Stimulated activated CD8-positive, alpha-beta memory T cell treated with anti-CD3 and anti-CD28 coated beads, Interleukin-4, amount 100 ng/mL, for 1 hour (primary cell): ENCODE data around the gene KCNMA1.

ENCODE experiments used
- DNase-seq, 2 donors: peaks; one replicate each; pipeline ENCODE4 v3.0.0-alpha.2; 2020; ENCODE audit warnings: low read depth in 2 of 2, low spot score in 1 of 2

Gene KCNMA1

DNA sequence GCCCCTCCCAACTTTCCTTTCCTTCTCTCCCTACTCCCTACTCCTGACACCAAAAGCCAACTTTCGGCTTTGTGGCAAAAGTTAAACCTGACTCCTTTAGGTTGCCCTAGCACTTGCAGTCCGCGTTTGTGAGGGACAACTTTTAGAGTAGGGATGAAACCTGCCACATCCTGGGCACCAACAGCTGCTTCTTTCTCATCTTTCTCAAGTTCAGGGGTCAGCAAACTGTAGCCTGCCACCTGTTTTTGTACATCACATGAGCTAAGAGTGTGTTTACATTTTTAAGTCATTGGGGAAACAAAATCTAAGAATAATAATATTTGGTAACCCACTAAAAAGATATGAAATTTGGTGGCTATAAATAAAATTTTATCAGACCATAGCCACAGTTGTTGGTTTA lies 660.6 kb downstream of the KCNMA1 start:
- DNase-seq: no peak

DNA sequence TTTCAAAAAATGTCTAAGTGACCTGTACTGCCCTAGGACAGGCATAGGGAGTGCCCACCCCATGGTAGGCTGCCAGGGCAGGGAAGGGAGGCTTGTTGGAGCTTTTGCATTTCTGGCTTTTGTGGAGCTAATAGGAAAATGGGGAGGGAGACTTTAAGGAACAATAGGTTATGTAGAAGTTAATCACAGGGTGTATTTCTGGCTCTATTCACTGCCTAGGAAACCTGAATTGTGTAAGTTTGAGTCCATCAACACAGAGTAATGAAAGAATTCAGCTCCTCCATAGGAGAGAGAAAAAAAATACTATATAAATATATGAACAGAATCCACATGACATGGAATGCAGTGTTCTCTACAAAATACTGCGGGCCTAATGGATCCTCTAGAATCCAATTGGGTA lies 661.5 kb downstream of the KCNMA1 start:
- no peak for DNase-seq

- DNase-seq: no peak
Measured at GRCh38 chr10:76975126-76975525, 662.5 kb downstream of the KCNMA1 start.

GRCh38 chr10:76974017-76974691 lies 663.5 kb downstream of the KCNMA1 start:
- no peak for DNase-seq

DNA sequence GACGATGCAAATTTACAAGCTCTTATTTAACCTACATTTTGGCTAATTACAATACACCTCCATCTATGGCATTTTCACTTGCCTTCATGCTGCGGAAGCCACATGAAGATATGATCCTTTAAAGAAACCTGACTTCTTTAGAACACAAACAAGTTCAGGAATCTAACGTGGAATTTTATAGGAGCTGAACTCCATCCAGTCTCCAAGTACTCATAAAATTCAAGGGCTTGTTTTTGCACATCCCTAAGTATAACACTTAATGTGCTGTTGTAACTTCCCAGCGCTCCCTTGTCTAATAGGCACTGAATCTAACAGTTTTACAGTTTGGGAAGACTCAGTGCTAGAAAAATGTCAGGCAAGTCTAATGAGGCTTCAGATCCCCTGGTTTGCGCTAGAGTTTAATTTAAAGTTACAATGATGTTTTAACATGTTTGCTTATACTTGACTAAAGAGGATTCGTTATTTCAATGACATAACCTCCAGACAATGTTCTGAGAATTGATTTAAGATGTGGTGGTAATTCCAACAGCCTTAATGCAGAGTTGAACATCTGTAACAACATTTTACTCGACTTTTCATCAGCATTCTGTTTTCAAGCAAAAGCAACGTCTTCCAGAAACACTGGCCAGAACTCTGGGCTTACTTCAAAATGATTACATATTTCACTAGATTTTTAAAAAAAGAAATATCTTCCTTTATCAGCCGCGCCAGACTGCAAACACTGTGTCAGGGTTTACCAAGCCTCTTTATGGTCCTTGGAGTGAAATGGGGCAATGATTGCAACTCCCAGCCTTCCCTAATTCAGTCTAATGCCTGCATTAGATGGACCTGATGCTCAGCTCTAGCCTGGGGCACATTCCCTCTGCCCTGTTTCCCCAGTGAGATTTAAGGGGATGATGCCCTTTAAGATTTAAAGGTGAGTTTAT lies 664.3 kb downstream of the KCNMA1 start:
- no peak for DNase-seq

DNA sequence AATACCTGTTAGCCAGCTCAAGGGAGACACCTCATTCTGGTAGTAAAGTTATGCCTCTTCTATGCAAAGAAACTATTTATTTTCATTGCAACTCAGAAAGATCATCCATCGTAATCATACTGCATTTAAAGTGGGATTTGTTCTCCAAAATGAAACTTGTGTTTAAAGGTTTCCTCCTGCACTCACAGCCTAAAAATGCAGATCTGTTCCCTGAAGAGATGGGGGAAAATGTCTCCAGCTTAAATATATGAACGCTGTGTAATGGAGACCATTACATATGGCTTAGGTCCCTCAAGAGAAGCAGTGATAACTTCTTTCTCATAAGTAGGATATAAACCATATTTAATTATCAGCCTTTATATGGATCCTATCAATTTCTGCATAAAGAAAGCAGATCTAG lies 665.1 kb downstream of the KCNMA1 start:
- no peak for DNase-seq

DNA sequence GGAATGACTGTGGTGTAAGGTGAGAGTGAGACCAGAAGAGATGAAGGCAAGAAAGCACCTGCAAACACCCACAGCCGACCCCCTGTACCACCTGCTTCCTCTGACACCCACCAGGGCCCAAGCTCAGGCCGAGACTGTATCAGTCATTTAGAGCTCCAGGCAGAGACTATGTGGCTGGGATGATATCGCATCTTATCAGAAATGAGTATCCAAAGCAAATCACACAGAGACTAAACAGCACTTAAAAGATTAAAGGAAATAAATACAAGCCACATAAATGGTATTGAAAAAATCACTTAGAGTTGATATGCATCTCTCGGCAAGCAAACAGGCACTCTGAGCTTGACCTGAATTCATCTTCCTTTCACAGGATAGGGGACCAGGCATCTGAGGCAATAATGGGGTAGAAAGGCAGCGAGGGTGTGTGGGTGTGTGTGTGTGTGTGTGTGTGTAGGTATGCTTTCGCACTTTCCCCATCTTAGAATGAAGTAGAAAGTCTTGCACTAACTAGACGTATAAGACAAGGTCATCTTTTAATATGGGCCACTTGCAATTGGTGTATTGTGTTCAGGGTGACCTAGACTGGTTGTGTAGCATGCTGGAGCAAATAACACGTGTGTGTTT lies 665.9 kb downstream of the KCNMA1 start:
- DNase-seq: no peak

DNA sequence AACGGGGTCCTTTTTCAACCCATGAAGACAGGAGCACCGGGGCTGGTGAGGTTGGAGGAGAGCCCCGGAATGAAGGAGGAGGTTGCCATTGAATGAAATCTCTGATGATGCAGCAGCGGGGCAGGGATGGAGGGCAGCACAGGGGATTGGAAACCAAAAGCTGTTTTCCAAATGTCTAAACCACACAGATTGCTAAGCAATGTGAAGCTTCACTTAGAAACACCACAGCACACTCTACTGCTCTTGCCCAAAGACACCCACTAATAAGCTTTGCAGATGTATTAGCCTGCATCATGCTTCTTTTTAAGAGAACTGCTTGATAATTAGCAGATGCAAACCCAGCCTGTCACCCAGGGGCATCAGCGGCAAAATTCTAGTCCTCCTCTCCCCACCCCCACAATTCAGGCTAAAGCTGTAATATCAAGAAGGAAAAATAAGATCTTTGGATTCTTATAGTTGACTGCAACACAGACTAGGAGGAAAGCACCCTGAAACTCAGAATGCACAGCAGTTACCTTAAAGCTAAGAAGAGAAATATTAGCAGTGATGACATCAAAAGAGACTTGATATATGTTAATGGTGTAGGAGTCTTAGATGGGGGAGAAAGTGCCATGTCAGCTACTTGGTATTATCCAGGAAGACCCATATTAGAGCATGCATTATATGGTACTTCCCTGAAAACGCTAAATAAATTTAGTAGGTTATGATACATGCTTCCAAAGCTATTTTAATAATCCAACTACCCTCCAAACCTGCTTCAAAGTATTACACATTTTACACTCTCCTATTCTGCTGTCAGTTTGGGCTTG lies 666.7 kb downstream of the KCNMA1 start:
- no peak for DNase-seq

DNA sequence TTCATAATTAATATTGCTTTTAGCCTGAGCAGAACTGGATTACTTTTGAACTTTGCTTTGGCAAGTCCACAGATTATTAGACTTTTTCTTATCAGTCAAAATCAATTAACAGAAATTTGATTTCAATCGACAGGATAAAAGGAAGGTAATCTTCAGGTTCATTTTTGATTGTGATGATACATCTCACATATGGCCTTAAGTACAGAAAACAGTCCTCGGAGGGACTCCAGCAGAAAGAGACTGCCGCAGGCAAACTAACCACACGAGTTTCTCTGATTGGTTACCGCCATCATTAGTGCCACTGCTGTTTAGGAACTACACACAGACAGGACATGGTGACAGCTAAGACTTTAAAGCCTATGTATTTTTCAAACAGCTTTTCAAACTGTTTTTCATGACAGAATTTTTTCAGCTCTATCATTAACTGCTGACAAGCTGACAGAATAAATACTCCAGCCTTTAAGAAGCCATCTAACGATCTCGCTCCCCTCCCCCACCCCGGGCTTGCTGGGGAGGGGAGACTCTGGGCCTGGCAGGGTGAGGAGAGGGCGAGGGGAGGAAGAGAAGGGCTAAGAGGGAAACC lies 668.2 kb downstream of the KCNMA1 start:
- no peak for DNase-seq

DNA sequence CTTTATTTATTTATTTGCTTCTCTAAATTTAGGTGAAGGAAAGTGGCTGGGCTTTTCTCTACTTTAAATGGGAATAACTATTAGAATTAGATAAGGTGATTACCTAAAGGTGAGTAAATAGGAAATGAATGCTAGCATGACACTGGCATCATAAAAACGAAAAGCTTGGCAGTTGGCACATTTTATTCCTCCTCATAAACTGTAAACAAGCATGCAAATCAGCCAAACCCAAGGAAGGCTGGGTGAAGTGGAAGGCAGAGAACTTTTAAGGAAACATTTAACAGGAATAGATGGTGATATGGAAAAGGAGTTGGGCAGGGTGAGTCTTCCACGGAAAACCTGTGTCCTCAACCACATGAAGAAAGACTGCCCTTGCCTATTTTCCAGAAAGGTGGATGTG lies 669.1 kb downstream of the KCNMA1 start:
- no peak for DNase-seq

DNA sequence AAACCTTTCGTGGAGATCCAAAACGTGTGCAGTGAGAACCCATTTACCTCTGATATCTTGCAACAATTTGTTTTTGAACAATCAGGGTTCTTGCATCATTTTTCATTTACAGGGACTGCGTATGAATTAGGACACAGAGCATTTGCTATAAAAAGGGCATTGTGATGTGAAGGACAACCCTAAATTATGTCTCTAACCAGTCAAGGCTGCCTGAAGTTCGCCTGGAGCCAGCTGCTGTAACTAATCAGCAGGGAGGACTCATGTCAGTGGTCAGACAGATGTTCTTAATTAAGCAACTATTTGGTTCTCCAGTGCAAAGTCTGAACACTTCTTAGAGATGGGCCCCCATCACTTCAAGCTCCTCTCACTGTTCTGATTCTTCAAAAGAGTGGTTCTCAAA lies 674.8 kb downstream of the KCNMA1 start:
- no peak for DNase-seq

GRCh38 chr10:76961841-76962240 lies 675.8 kb downstream of the KCNMA1 start:
- no peak for DNase-seq

- DNase-seq: no peak
Measured at GRCh38 chr10:76959111-76959510, 678.5 kb downstream of the KCNMA1 start.

- DNase-seq: no peak
Measured at GRCh38 chr10:76954838-76955237, 682.8 kb downstream of the KCNMA1 start.

DNA sequence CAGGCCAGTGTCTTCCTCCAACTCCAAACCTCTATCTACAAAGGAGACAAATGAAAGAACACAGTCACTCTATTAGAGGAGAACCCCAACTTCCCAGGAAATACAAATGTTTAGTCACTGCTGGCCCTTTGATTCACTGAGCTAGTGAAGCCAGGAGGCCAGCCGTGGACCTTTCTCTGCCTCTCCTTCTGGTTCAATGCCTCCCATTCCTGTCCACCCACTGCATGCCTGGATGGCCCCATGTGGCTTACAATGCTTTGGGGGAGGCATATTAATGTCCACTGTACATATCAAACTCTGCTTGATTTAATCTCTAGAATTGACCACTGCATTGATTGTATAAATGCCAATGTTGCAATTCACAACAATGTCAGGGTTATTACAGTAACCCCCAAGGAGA lies 687.3 kb downstream of the KCNMA1 start:
- DNase-seq: no peak

- DNase-seq: no peak
Measured at GRCh38 chr10:76946270-76946669, 691.3 kb downstream of the KCNMA1 start.

DNA sequence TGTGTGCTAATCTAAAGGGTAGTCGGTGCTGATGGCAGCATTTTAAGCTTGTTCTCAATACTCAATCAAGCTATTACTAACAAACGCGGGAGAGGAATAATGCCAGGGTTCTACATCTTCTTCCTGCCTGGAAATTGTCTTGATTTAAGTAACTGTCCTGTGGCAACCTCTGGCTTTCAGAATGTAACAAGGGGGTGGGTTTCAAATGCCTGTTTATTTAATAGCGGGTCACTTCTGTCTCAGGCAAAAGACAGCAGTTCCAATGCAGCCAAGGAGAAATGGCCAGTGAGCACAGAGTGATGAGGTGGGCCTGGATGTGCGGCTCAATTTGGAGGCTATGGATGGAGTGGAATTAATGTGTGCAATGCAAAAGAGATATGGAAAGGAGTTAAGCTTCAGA lies 692.4 kb downstream of the KCNMA1 start:
- no peak for DNase-seq

GRCh38 chr10:76944640-76945039 lies 693.0 kb downstream of the KCNMA1 start:
- DNase-seq: no peak

- DNase-seq: no peak
Measured at GRCh38 chr10:76942628-76943416, 694.8 kb downstream of the KCNMA1 start.

DNA sequence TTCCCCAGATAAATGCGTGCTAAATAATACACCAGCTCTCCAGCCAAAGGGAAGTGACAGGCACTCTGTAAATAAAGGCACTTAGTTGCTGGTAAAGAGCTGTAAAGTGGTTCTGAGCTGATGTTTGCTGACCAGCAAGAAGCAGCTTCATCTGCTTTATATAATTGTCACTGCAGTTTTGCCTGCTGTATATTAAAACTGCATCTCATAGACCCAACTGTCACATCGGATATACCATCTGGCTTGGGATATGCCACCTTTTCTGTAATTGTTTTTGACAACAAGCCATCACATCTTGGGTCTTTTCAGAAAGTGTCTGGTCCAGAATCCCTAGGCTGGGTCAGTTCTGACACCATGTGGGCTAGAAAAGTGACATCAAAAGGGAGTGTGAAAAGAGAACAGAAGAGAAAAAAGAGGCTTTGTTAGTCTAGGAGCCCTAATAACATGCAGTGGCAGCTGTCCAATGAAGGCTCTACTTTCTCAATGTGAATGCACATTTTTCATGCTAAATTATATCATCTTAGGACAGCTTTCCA lies 697.6 kb downstream of the KCNMA1 start:
- no peak for DNase-seq
